Activated naive CD8-positive, alpha-beta T cell treated with anti-CD3 and anti-CD28 coated beads, Interleukin-2, amount 10 ng/mL, durations not matched to agents 7 days and 5 days (primary cell): ENCODE measurements around the gene CBARP. TPM values are rescaled to one million over a fixed set of nuclear protein-coding genes. Genes with fewer than 3 reads are reported as not detected.
A peak's percentile ranks its signal among the peaks of the same experiment; 100 is the strongest.

ENCODE experiments used
- ATAC-seq: fragments of 150-1000 bp; cut with Tn5 transposase; one replicate; pipeline ENCODE4 v1.10.0; 2021; ENCODE audit warnings: low read depth, moderate library complexity
- POLR2A ChIA-PET: fragments of 350-600 bp; sonication (Branson Sonifier 250); formaldehyde crosslinking; loops from one replicate; lab custom pipeline; 2021; ENCODE audit warnings: antibody characterized with exemption; lab: Charles Lee
- DNase-seq: peaks from one replicate; pipeline ENCODE4 v3.0.0; 2021
- H3K27ac Mint-ChIP-seq: one replicate; pipeline ENCODE4 v1.8.0; 2022; ENCODE audit warnings: mild to moderate bottlenecking, mixed read lengths
- H3K27me3 Mint-ChIP-seq: one replicate; pipeline ENCODE4 v1.8.0; 2022; ENCODE audit warnings: mild to moderate bottlenecking, moderate library complexity, mixed read lengths
- H3K36me3 Mint-ChIP-seq: one replicate; pipeline ENCODE4 v1.8.0; 2021; ENCODE audit warnings: mild to moderate bottlenecking, mixed read lengths
- H3K4me1 Mint-ChIP-seq: one replicate; pipeline ENCODE4 v1.8.0; 2021; ENCODE audit warnings: mixed read lengths
- H3K4me3 Mint-ChIP-seq: one replicate; pipeline ENCODE4 v1.8.0; 2022; ENCODE audit warnings: mild to moderate bottlenecking, moderate library complexity, mixed read lengths
- H3K9me3 Mint-ChIP-seq: one replicate; pipeline ENCODE4 v1.8.0; 2021; ENCODE audit warnings: mixed read lengths
- total RNA-seq, 2 experiments: library from RNA; stranded (reverse); gene quantifications; one replicate each; pipeline ENCODE4 v1.2.3, GENCODE V29; 2021

Gene CBARP
- total RNA-seq, 2 experiments from 2014 or later = 0.14 to 0.17 TPM

- Mint-ChIP-seq H3K27ac (peak overlapping the region; percentile 65), H3K4me1 (peaks cover 14% of the 10 kb centered on the region), H3K9me3 (no peaks in the 10 kb centered on the region), H3K27me3 (peaks cover 13% of the 10 kb centered on the region), H3K4me3 (no peak overlapping the region), H3K36me3 (peaks cover 8% of the 10 kb centered on the region)
- DNase-seq (peak; percentile 90), ATAC-seq (no peak)
- POLR2A ChIA-PET = interaction anchor here (0.8 to 1.9 kb wide), 4 partner anchors 11 to 103 kb away, joined by 3 to 8 read pairs (median 3); partner anchors contain the start of gene CIRBP
Measured at GRCh38 chr19:1279782-1280341, 42.1 kb upstream of the CBARP start.

GRCh38 chr19:1278713-1279660 is 41.2 kb upstream of the CBARP start:
- Mint-ChIP-seq H3K4me1 (peaks cover 16% of the 10 kb centered on the region), H3K36me3 (peaks cover 8% of the 10 kb centered on the region), H3K27ac (no peak overlapping the region), H3K9me3 (no peaks in the 10 kb centered on the region), H3K27me3 (peaks cover 4% of the 10 kb centered on the region), H3K4me3 (no peak overlapping the region)
- DNase-seq (no peak), ATAC-seq (no peak)
- POLR2A ChIA-PET = interaction anchor here (0.8 to 1.9 kb wide), 3 partner anchors 10 to 104 kb away, joined by 3 to 8 read pairs (median 3); partner anchors contain the start of gene CIRBP

- POLR2A ChIA-PET = interaction anchor here (1.9 kb wide), 1 partner anchor 9 kb away, joined by 8 read pairs; the partner anchor contains the start of gene CIRBP
- Mint-ChIP-seq H3K27me3 (peaks cover 2% of the 10 kb centered on the region), H3K36me3 (peaks cover 14% of the 10 kb centered on the region), H3K9me3 (no peaks in the 10 kb centered on the region), H3K4me3 (no peak overlapping the region), H3K27ac (peak overlapping the region; percentile 38), H3K4me1 (peaks cover 22% of the 10 kb centered on the region)
- no peak for DNase-seq
- no peak for ATAC-seq
Measured at GRCh38 chr19:1278074-1278473, 40.3 kb upstream of the CBARP start.

- no peak for ATAC-seq
- POLR2A ChIA-PET = interaction anchor here (1.1 kb wide), 1 partner anchor 8 kb away, joined by 6 read pairs; the partner anchor contains the start of gene CIRBP
- H3K9me3 Mint-ChIP-seq = no peaks in the 10 kb centered on the region
- H3K27me3 Mint-ChIP-seq = no peaks in the 10 kb centered on the region
- peak overlapping the region; percentile 92 for H3K4me3 Mint-ChIP-seq
- no peak for DNase-seq
- H3K36me3 Mint-ChIP-seq = peaks cover 22% of the 10 kb centered on the region
- H3K27ac Mint-ChIP-seq = peak overlapping the region; percentile 95
- peaks cover 31% of the 10 kb centered on the region for H3K4me1 Mint-ChIP-seq
Measured at GRCh38 chr19:1277061-1277460, 39.3 kb upstream of the CBARP start.

GRCh38 chr19:1276628-1277022 is 38.8 kb upstream of the CBARP start:
- POLR2A ChIA-PET = interaction anchor here (1.1 to 1.9 kb wide), 3 partner anchors 8 to 33 kb away, joined by 6 to 20 read pairs (median 15); partner anchors contain the start of gene CIRBP
- DNase-seq (no peak), ATAC-seq (no peak)
- Mint-ChIP-seq H3K36me3 (peaks cover 26% of the 10 kb centered on the region), H3K4me3 (peak overlapping the region; percentile 92), H3K9me3 (no peaks in the 10 kb centered on the region), H3K27ac (peak overlapping the region; percentile 95), H3K27me3 (no peaks in the 10 kb centered on the region), H3K4me1 (peaks cover 35% of the 10 kb centered on the region)

GRCh38 chr19:1275976-1276627 is 38.3 kb upstream of the CBARP start:
- no peaks in the 10 kb centered on the region for H3K27me3 Mint-ChIP-seq
- ATAC-seq (no peak), DNase-seq (no peak)
- H3K9me3 Mint-ChIP-seq = no peaks in the 10 kb centered on the region
- peak overlapping the region; percentile 95 for H3K27ac Mint-ChIP-seq
- H3K4me1 Mint-ChIP-seq = peaks cover 39% of the 10 kb centered on the region
- POLR2A ChIA-PET = interaction anchor here (1.4 to 1.9 kb wide), 4 partner anchors 9 to 107 kb away, joined by 3 to 20 read pairs (median 10); no protein-coding TSS in a partner anchor
- peaks cover 30% of the 10 kb centered on the region for H3K36me3 Mint-ChIP-seq
- peak overlapping the region; percentile 92 for H3K4me3 Mint-ChIP-seq

GRCh38 chr19:1275260-1275975 is 37.6 kb upstream of the CBARP start, which contains the start of gene FAM174C:
TSS of gene FAM174C (plus strand) at chr19:1275530. CDS start at chr19:1275550, 20 bp downstream.
- Mint-ChIP-seq H3K4me1 (peaks cover 45% of the 10 kb centered on the region), H3K27me3 (no peaks in the 10 kb centered on the region), H3K27ac (peak within 1 kb of the TSS; percentile 95), H3K36me3 (peaks cover 36% of the 10 kb centered on the region), H3K9me3 (no peaks in the 10 kb centered on the region), H3K4me3 (peak within 1 kb of the TSS; percentile 92)
- DNase-seq (peak; percentile 97), ATAC-seq (peak; percentile 83)
- POLR2A ChIA-PET = interaction anchor here (0.6 to 1.9 kb wide), 14 partner anchors 9 to 769 kb away, joined by 3 to 20 read pairs (median 4); partner anchors contain the start of gene ATP5F1D

GRCh38 chr19:1274852-1275259 is 37.1 kb upstream of the CBARP start:
- Mint-ChIP-seq H3K27ac (no peak overlapping the region), H3K36me3 (peaks cover 41% of the 10 kb centered on the region), H3K4me1 (peaks cover 45% of the 10 kb centered on the region), H3K27me3 (no peaks in the 10 kb centered on the region), H3K9me3 (no peaks in the 10 kb centered on the region), H3K4me3 (peak overlapping the region; percentile 67)
- POLR2A ChIA-PET = interaction anchor here (0.6 to 1.9 kb wide), 13 partner anchors 8 to 768 kb away, joined by 3 to 20 read pairs (median 4); partner anchors contain the start of gene ATP5F1D
- DNase-seq (no peak), ATAC-seq (no peak)

- peaks cover 41% of the 10 kb centered on the region for H3K4me1 Mint-ChIP-seq
- no peak for DNase-seq
- POLR2A ChIA-PET = interaction anchor here (0.8 to 1.7 kb wide), 6 partner anchors 14 to 207 kb away, joined by 3 to 4 read pairs (median 3); partner anchors contain the start of genes ARHGAP45 and POLR2E
Measured at GRCh38 chr19:1274081-1274851, 36.5 kb upstream of the CBARP start.

GRCh38 chr19:1273263-1274041 is 35.6 kb upstream of the CBARP start:
- H3K27ac Mint-ChIP-seq = peak overlapping the region; percentile 48
- no peaks in the 10 kb centered on the region for H3K9me3 Mint-ChIP-seq
- peaks cover 42% of the 10 kb centered on the region for H3K36me3 Mint-ChIP-seq
- H3K4me3 Mint-ChIP-seq = peak overlapping the region; percentile 13
- POLR2A ChIA-PET = interaction anchor here (0.8 to 1.7 kb wide), 6 partner anchors 13 to 207 kb away, joined by 3 to 4 read pairs (median 3); partner anchors contain the start of genes ARHGAP45 and POLR2E
- no peaks in the 10 kb centered on the region for H3K27me3 Mint-ChIP-seq
- ATAC-seq (no peak), DNase-seq (no peak)
- H3K4me1 Mint-ChIP-seq = peaks cover 46% of the 10 kb centered on the region

More at GRCh38 chr19:1274081-1274851, 36.5 kb upstream of the CBARP start:
- ATAC-seq = no peak
- Mint-ChIP-seq H3K27ac (peak overlapping the region; percentile 11), H3K9me3 (no peaks in the 10 kb centered on the region), H3K36me3 (peaks cover 42% of the 10 kb centered on the region), H3K4me3 (peak overlapping the region; percentile 67), H3K27me3 (no peaks in the 10 kb centered on the region)
